Panc1 (cell line): ENCODE data around the gene INKA1.

Experiments used
- CTCF ChIP-seq: fragments of 450-650 bp; IDR thresholded peaks from 2 replicates; pipeline ENCODE4 v1.5.1; 2017; ENCODE audit warnings: mild to moderate bottlenecking
- POLR2AphosphoS5 ChIP-seq: IDR thresholded peaks from 2 replicates; pipeline ENCODE4 v1.6.1; 2012; ENCODE audit warnings: mild to moderate bottlenecking, low read depth, low read length, moderate library complexity

- TF ChIP-seq CTCF: no peak
- no peak for TF ChIP-seq POLR2AphosphoS5
Measured at GRCh38 chr3:49842843-49843517, 39.9 kb downstream of the INKA1 start.
